ENCODE results near the gene TSPAN5.

Gene TSPAN5

GRCh38 chr4:98470366-98470765 is 188.0 kb downstream of the TSPAN5 start:
- H3K4me3 ChIP-seq (replicated peaks; ENCODE audit: low read depth, low read length) = no peak overlapping the region
- no peak for DNase-seq (ENCODE audit: extremely low read depth, insufficient read length)
- H3K36me3 ChIP-seq (ENCODE audit: control insufficient read depth, insufficient read depth, low read length) = no peaks in the 10 kb centered on the region
- H3K27me3 ChIP-seq (replicated peaks; ENCODE audit: control insufficient read depth, insufficient read depth, low read length) = no peaks in the 10 kb centered on the region; the same call in none of the 2 replicates
- no peak for TF ChIP-seq CTCF (IDR thresholded peaks at IDR 0.05; ENCODE audit: insufficient read depth, low read length, poor library complexity, severe bottlenecking)

GRCh38 chr4:98469771-98470170 is 188.6 kb downstream of the TSPAN5 start:
- no peak for DNase-seq (ENCODE audit: extremely low read depth, insufficient read length)

GRCh38 chr4:98468709-98469108 is 189.7 kb downstream of the TSPAN5 start:
- no peak for TF ChIP-seq CTCF (IDR thresholded peaks at IDR 0.05; ENCODE audit: insufficient read depth, low read length, poor library complexity, severe bottlenecking)
- no peaks in the 10 kb centered on the region for H3K36me3 ChIP-seq (ENCODE audit: control insufficient read depth, insufficient read depth, low read length)
- DNase-seq (ENCODE audit: extremely low read depth, insufficient read length) = no peak
- no peaks in the 10 kb centered on the region; the same call in none of the 2 replicates for H3K27me3 ChIP-seq (replicated peaks; ENCODE audit: control insufficient read depth, insufficient read depth, low read length)
- no peak overlapping the region for H3K4me3 ChIP-seq (replicated peaks; ENCODE audit: low read depth, low read length)

More at GRCh38 chr4:98469771-98470170, 188.6 kb downstream of the TSPAN5 start:
- H3K36me3 ChIP-seq (ENCODE audit: control insufficient read depth, insufficient read depth, low read length) = no peaks in the 10 kb centered on the region
- H3K27me3 ChIP-seq (replicated peaks; ENCODE audit: control insufficient read depth, insufficient read depth, low read length) = no peaks in the 10 kb centered on the region; the same call in none of the 2 replicates
- no peak for TF ChIP-seq CTCF (IDR thresholded peaks at IDR 0.05; ENCODE audit: insufficient read depth, low read length, poor library complexity, severe bottlenecking)
- no peak overlapping the region for H3K4me3 ChIP-seq (replicated peaks; ENCODE audit: low read depth, low read length)

- DNase-seq (ENCODE audit: extremely low read depth, insufficient read length) = no peak
- no peak overlapping the region for H3K4me3 ChIP-seq (replicated peaks; ENCODE audit: low read depth, low read length)
- H3K27me3 ChIP-seq (replicated peaks; ENCODE audit: control insufficient read depth, insufficient read depth, low read length) = no peaks in the 10 kb centered on the region; the same call in none of the 2 replicates
- TF ChIP-seq CTCF (IDR thresholded peaks at IDR 0.05; ENCODE audit: insufficient read depth, low read length, poor library complexity, severe bottlenecking) = peak; percentile 72
- H3K36me3 ChIP-seq (ENCODE audit: control insufficient read depth, insufficient read depth, low read length) = no peaks in the 10 kb centered on the region
Observed at GRCh38 chr4:98467627-98468072, 190.8 kb downstream of the TSPAN5 start.

GRCh38 chr4:98466868-98467599 is 191.4 kb downstream of the TSPAN5 start:
- Histone ChIP-seq H3K36me3 (ENCODE audit: control insufficient read depth, insufficient read depth, low read length) (no peaks in the 10 kb centered on the region), H3K4me3 (replicated peaks; ENCODE audit: low read depth, low read length) (no peak overlapping the region), H3K27me3 (replicated peaks; ENCODE audit: control insufficient read depth, insufficient read depth, low read length) (no peaks in the 10 kb centered on the region; the same call in none of the 2 replicates)
- no peak for TF ChIP-seq CTCF (IDR thresholded peaks at IDR 0.05; ENCODE audit: insufficient read depth, low read length, poor library complexity, severe bottlenecking)
- no peak for DNase-seq (ENCODE audit: extremely low read depth, insufficient read length)

Data from GM06990 (cell line).